Neural cell (in vitro differentiated cells): Measurements from ENCODE around the gene FBXL17. TPM values are rescaled to one million over a fixed set of nuclear protein-coding genes. Genes with fewer than 3 reads are reported as not detected.

Experiments
- H2AFZ ChIP-seq: fragments of 200-600, 300-800 bp; sonication (generic), shearing (Covaris generic); 2 replicates; pipeline ENCODE4 v1.6.0; 2014; ENCODE audit warnings: low read depth, mild to moderate bottlenecking, antibody characterized with exemption, low read length, moderate library complexity
- H3F3A ChIP-seq: fragments of 200-600 bp; shearing (Covaris generic); 2 replicates; pipeline ENCODE4 v1.6.1; 2016; ENCODE audit warnings: mild to moderate bottlenecking, moderate library complexity, mixed read lengths, antibody characterized with exemption, low read length; ENCODE audit not compliant: insufficient read depth, poor library complexity, severe bottlenecking
- H3K27ac ChIP-seq: fragments of 200-600, 300-800 bp; sonication (generic), shearing (Covaris generic); 2 replicates; pipeline ENCODE4 v1.5.1; 2014; ENCODE audit warnings: mild to moderate bottlenecking, low read length, moderate library complexity
- H3K27me3 ChIP-seq: fragments of 300-800, 200-600 bp; sonication (generic), shearing (Covaris generic); 2 replicates; pipeline ENCODE4 v1.6.0; 2014; ENCODE audit warnings: mild to moderate bottlenecking, low read depth, low read length, moderate library complexity; ENCODE audit not compliant: insufficient read depth
- H3K36me3 ChIP-seq: fragments of 300-800, 200-600 bp; sonication (generic), shearing (Covaris generic); 2 replicates; pipeline ENCODE4 v1.5.1; 2014; ENCODE audit warnings: mild to moderate bottlenecking, antibody characterized with exemption, low read length, moderate library complexity; ENCODE audit not compliant: insufficient read depth
- H3K4me2 ChIP-seq: fragments of 300-800, 200-600 bp; sonication (generic), shearing (Covaris generic); 2 replicates; pipeline ENCODE4 v1.6.0; 2014; ENCODE audit warnings: mild to moderate bottlenecking, low read length
- H3K4me3 ChIP-seq: fragments of 300-800, 200-600 bp; sonication (generic), shearing (Covaris generic); 2 replicates; pipeline ENCODE4 v1.5.1; 2014; ENCODE audit warnings: mild to moderate bottlenecking, low read length, moderate library complexity
- H3K79me2 ChIP-seq: fragments of 200-600 bp; shearing (Covaris generic); replicated peaks from 2 replicates; pipeline ENCODE4 v1.6.0; 2014; ENCODE audit warnings: mild to moderate bottlenecking, low read length, moderate library complexity; ENCODE audit not compliant: insufficient read depth
- H3K9ac ChIP-seq: fragments of 300-800, 200-600 bp; sonication (generic), shearing (Covaris generic); 2 replicates; pipeline ENCODE4 v1.6.1; 2016; ENCODE audit warnings: mild to moderate bottlenecking, low read length, mixed read lengths
- H3K9me2 ChIP-seq: fragments of 200-600 bp; shearing (Covaris generic); 2 replicates; pipeline ENCODE4 v1.6.1; 2016; ENCODE audit warnings: mild to moderate bottlenecking, low read length, mixed read lengths; ENCODE audit not compliant: insufficient read depth
- H3K9me3 ChIP-seq: fragments of 200-600, 300-800 bp; sonication (generic), shearing (Covaris generic); 2 replicates; pipeline ENCODE4 v1.6.1; 2016; ENCODE audit warnings: mild to moderate bottlenecking, mixed run types, low read length, moderate library complexity, mixed read lengths
- H4K20me1 ChIP-seq: fragments of 200-600 bp; shearing (Covaris generic); 2 replicates; pipeline ENCODE4 v1.6.1; 2016; ENCODE audit warnings: mild to moderate bottlenecking, mixed run types; ENCODE audit not compliant: insufficient read depth
- CTCF ChIP-seq: fragments of 450-650 bp; IDR thresholded peaks from 2 replicates; pipeline ENCODE4 v1.5.1; 2014; ENCODE audit warnings: antibody characterized with exemption, mild to moderate bottlenecking, moderate library complexity; ENCODE audit not compliant: poor library complexity, severe bottlenecking
- EP300 ChIP-seq: fragments of 450-650 bp; conservative IDR thresholded peaks from 2 replicates; pipeline ENCODE4 v1.6.1; 2014; ENCODE audit warnings: antibody characterized with exemption, mild to moderate bottlenecking, moderate library complexity; ENCODE audit not compliant: poor library complexity, severe bottlenecking
- EZH2 ChIP-seq: fragments of 200-600, 300-800 bp; shearing (Covaris generic), sonication (generic); IDR thresholded peaks from 2 replicates; pipeline ENCODE4 v1.6.1; 2014; ENCODE audit warnings: antibody characterized with exemption, low read length, borderline replicate concordance, mild to moderate bottlenecking; ENCODE audit not compliant: insufficient read depth, poor library complexity, severe bottlenecking
- MXI1 ChIP-seq: fragments of 450-650 bp; conservative IDR thresholded peaks from 2 replicates; pipeline ENCODE4 v1.6.1; 2014; ENCODE audit warnings: antibody characterized with exemption, mild to moderate bottlenecking; ENCODE audit not compliant: poor library complexity, severe bottlenecking
- POLR2AphosphoS5 ChIP-seq: IDR thresholded peaks from 2 replicates; pipeline ENCODE4 v1.6.1; 2012
- RAD21 ChIP-seq: fragments of 450-650 bp; conservative IDR thresholded peaks from 2 replicates; pipeline ENCODE4 v1.6.1; 2014; ENCODE audit warnings: antibody characterized with exemption, mild to moderate bottlenecking, moderate library complexity
- REST ChIP-seq: IDR thresholded peaks from 2 replicates; pipeline ENCODE4 v1.6.1; 2012; ENCODE audit warnings: borderline replicate concordance
- SMC3 ChIP-seq: fragments of 450-650 bp; conservative IDR thresholded peaks from 2 replicates; pipeline ENCODE4 v1.6.1; 2014; ENCODE audit warnings: antibody characterized with exemption, mild to moderate bottlenecking, moderate library complexity; ENCODE audit not compliant: poor library complexity
- TAF1 ChIP-seq: IDR thresholded peaks from 2 replicates; pipeline ENCODE4 v1.6.1; 2012; ENCODE audit warnings: low read depth
- polyA plus RNA-seq: library from polyadenylated mRNA; depleted of rRNA; stranded (reverse); fragments of >200 nt; gene quantifications from 2 replicates; pipeline ENCODE4 v1.2.3, GENCODE V29; 2014

FBXL17 gene
- polyA plus RNA-seq, 1 donor from 2014 or later = 19.6 TPM

- H3K79me2 ChIP-seq = peaks cover 36% of the 10 kb centered on the region
- H3K9me3 ChIP-seq = no peaks in the 10 kb centered on the region
- H3K4me2 ChIP-seq = peak overlapping the region; percentile 90
- no peaks in the 10 kb centered on the region for H4K20me1 ChIP-seq
- no peaks in the 10 kb centered on the region for H3K36me3 ChIP-seq
- peak; percentile 61 for TF ChIP-seq POLR2AphosphoS5
- TF ChIP-seq RAD21 = no peak
- no peak for TF ChIP-seq EP300
- TF ChIP-seq REST = no peak
- no peaks in the 10 kb centered on the region for H3K9me2 ChIP-seq
- no peaks in the 10 kb centered on the region for H3K27me3 ChIP-seq
- peak overlapping the region; percentile 93 for H3K27ac ChIP-seq
- H3K4me3 ChIP-seq = peak overlapping the region; percentile 88
- H2AFZ ChIP-seq = peak overlapping the region; percentile 59
- H3K9ac ChIP-seq = peak overlapping the region; percentile 96
- H3F3A ChIP-seq = peaks cover 5% of the 10 kb centered on the region
Observed at GRCh38 chr5:108380531-108381349, 1.2 kb downstream of the FBXL17 start.

GRCh38 chr5:108379722-108380530 lies 2.0 kb downstream of the FBXL17 start:
- H3K27ac ChIP-seq = peak overlapping the region; percentile 64
- H3K9me3 ChIP-seq = no peaks in the 10 kb centered on the region
- no peak for TF ChIP-seq REST
- no peak for TF ChIP-seq SMC3
- TF ChIP-seq POLR2AphosphoS5 = no peak
- TF ChIP-seq CTCF = no peak
- TF ChIP-seq TAF1 = no peak
- no peak for TF ChIP-seq EP300
- no peak for TF ChIP-seq EZH2
- TF ChIP-seq MXI1 = no peak
- TF ChIP-seq RAD21 = no peak
- no peaks in the 10 kb centered on the region for H3K9me2 ChIP-seq
- H3K79me2 ChIP-seq = peaks cover 44% of the 10 kb centered on the region
- peak overlapping the region; percentile 90 for H3K4me2 ChIP-seq
- peaks cover 5% of the 10 kb centered on the region for H3F3A ChIP-seq
- H2AFZ ChIP-seq = peak overlapping the region; percentile 59
- peak overlapping the region; percentile 88 for H3K4me3 ChIP-seq
- no peaks in the 10 kb centered on the region for H3K27me3 ChIP-seq
- no peaks in the 10 kb centered on the region for H4K20me1 ChIP-seq
- H3K9ac ChIP-seq = peak overlapping the region; percentile 96
- H3K36me3 ChIP-seq = no peaks in the 10 kb centered on the region
